Measurements from ENCODE around the gene PKHD1. TPM values are rescaled to one million over a fixed set of nuclear protein-coding genes. Genes with fewer than 3 reads are reported as not detected.

PKHD1 gene
- total RNA-seq, 1 donor from 2014 or later, result not detected

DNA sequence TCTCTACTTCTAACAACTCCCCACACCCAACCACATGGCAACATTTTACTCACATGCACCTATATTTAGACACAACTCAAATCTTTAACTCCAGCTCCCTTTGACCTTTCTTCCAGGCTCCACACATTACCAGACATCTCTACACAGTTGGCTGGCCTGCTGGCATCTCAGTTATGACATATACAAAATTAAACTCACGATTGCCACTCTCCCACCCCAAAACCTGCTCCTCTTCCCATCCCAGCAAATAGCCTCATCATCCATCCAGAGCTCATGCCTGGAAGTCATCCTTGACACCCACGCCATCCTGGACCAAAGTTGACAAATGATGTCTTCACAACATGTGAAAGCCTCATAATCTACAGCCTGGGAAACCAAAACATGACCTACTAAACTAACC, 176.6 kb downstream of the PKHD1 start:
- Mint-ChIP-seq H3K4me3 (ENCODE audit: unreplicated experiment) (no peak overlapping the region), H3K27ac (ENCODE audit: unreplicated experiment) (no peak overlapping the region), H3K27me3 (ENCODE audit: low read depth) (peaks cover 9% of the 10 kb centered on the region), H3K9me3 (ENCODE audit: low read depth) (no peaks in the 10 kb centered on the region), H3K36me3 (ENCODE audit: low read depth) (no peaks in the 10 kb centered on the region), H3K4me1 (ENCODE audit: low read depth) (no peaks in the 10 kb centered on the region)
- TF ChIP-seq, protein P1, sequence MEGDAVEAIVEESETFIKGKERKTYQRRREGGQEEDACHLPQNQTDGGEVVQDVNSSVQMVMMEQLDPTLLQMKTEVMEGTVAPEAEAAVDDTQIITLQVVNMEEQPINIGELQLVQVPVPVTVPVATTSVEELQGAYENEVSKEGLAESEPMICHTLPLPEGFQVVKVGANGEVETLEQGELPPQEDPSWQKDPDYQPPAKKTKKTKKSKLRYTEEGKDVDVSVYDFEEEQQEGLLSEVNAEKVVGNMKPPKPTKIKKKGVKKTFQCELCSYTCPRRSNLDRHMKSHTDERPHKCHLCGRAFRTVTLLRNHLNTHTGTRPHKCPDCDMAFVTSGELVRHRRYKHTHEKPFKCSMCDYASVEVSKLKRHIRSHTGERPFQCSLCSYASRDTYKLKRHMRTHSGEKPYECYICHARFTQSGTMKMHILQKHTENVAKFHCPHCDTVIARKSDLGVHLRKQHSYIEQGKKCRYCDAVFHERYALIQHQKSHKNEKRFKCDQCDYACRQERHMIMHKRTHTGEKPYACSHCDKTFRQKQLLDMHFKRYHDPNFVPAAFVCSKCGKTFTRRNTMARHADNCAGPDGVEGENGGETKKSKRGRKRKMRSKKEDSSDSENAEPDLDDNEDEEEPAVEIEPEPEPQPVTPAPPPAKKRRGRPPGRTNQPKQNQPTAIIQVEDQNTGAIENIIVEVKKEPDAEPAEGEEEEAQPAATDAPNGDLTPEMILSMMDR (IDR thresholded peaks at IDR 0.05), result no peak
- DNase-seq (ENCODE audit: low spot score), result no peak

- H3K9me3 Mint-ChIP-seq (ENCODE audit: low read depth), result no peaks in the 10 kb centered on the region
- H3K4me3 Mint-ChIP-seq (ENCODE audit: unreplicated experiment), result no peak overlapping the region
- peaks cover 5% of the 10 kb centered on the region for H3K27me3 Mint-ChIP-seq (ENCODE audit: low read depth)
- no peak overlapping the region for H3K27ac Mint-ChIP-seq (ENCODE audit: unreplicated experiment)
- DNase-seq (ENCODE audit: low spot score), result no peak
- H3K36me3 Mint-ChIP-seq (ENCODE audit: low read depth), result no peaks in the 10 kb centered on the region
- no peaks in the 10 kb centered on the region for H3K4me1 Mint-ChIP-seq (ENCODE audit: low read depth)
- TF ChIP-seq, protein P1 (IDR thresholded peaks at IDR 0.05), result no peak
These were observed 179.2 kb downstream of the PKHD1 start for GRCh38 chr6:51908243-51908642.

DNA sequence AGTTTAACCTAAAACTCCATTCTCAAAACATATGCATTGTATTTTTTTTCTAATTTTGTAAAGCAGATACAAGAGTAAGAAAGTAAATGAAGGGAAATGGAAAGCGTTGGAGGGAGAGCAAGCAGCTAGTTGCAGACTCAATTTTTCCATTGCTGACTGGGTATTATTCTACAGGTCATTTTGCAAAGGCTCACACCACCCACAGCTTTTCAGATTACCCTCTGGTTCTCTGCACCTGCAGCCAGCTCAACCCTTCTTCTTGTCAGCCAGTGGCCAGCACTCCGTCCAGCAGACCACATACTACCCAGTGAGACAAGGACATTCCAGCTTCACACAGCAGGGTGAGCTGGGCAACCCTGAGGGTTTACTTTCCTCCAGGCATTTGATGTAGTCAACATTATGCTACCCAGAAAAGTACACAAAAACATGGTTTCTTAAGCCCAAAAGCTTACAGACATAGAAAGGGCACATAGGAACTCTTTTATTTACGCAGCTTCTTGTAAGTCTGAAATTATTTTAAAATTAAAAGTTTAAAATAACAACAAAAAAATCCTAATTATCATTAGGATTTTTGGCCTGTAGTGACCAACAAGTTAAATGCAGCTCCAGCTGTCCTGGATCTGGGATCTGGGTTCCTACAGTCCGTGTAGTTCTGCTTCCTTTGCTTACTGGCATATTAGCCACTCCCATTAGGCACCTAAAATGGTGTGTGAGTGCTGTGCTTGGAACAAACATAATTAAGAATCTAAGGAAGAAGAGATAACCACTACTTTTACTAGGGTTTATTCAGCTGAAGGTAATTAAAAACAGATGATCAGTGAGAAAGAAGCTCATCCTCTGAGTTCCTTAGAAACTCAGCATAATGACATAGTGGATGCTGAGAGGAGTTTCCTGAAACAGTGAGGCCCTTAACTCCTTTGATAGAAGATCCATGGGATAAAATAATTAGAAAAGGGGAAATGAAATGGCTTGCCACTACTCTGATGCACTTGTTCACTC, 185.3 kb downstream of the PKHD1 start:
- Mint-ChIP-seq H3K36me3 (ENCODE audit: low read depth) (no peaks in the 10 kb centered on the region), H3K27ac (ENCODE audit: unreplicated experiment) (no peak overlapping the region)
- no peak for DNase-seq (ENCODE audit: low spot score)

GRCh38 chr6:51893366-51893765, 194.0 kb downstream of the PKHD1 start:
- Mint-ChIP-seq H3K27ac (ENCODE audit: unreplicated experiment) (no peak overlapping the region), H3K36me3 (ENCODE audit: low read depth) (no peaks in the 10 kb centered on the region), H3K4me1 (ENCODE audit: low read depth) (no peaks in the 10 kb centered on the region), H3K27me3 (ENCODE audit: low read depth) (no peaks in the 10 kb centered on the region), H3K4me3 (ENCODE audit: unreplicated experiment) (no peak overlapping the region), H3K9me3 (ENCODE audit: low read depth) (no peaks in the 10 kb centered on the region)
- TF ChIP-seq, protein P1 (IDR thresholded peaks at IDR 0.05), result no peak
- DNase-seq (ENCODE audit: low spot score), result no peak

More for the DNA sequence above, 185.3 kb downstream of the PKHD1 start:
- no peaks in the 10 kb centered on the region for H3K27me3 Mint-ChIP-seq (ENCODE audit: low read depth)
- peaks cover 3% of the 10 kb centered on the region for H3K9me3 Mint-ChIP-seq (ENCODE audit: low read depth)
- H3K4me1 Mint-ChIP-seq (ENCODE audit: low read depth), result no peaks in the 10 kb centered on the region
- TF ChIP-seq, protein P1 (IDR thresholded peaks at IDR 0.05), result no peak
- no peak overlapping the region for H3K4me3 Mint-ChIP-seq (ENCODE audit: unreplicated experiment)

DNA sequence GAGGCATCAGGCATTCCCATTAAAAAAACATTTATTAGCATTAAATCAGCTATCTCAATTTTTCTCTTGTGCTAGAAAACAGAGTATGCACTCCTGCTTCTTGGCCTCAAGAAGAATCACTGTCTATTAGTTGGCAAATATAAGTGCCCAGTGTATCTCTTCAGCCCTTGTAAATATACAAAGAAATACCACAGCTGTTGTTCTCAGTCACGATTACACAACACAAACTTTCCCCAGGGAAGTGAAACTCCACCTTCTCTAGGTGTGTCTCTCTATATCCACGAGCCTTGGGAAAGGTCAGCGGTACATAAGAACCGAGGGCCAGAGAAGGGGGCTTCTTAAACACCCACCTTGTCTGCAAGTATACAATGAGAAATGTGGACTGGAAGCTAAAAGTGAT, 194.7 kb downstream of the PKHD1 start:
- no peaks in the 10 kb centered on the region for H3K27me3 Mint-ChIP-seq (ENCODE audit: low read depth)
- no peak overlapping the region for H3K4me3 Mint-ChIP-seq (ENCODE audit: unreplicated experiment)
- no peak for DNase-seq (ENCODE audit: low spot score)
- no peaks in the 10 kb centered on the region for H3K9me3 Mint-ChIP-seq (ENCODE audit: low read depth)
- no peaks in the 10 kb centered on the region for H3K36me3 Mint-ChIP-seq (ENCODE audit: low read depth)
- no peaks in the 10 kb centered on the region for H3K4me1 Mint-ChIP-seq (ENCODE audit: low read depth)
- TF ChIP-seq, protein P1 (IDR thresholded peaks at IDR 0.05), result no peak
- H3K27ac Mint-ChIP-seq (ENCODE audit: unreplicated experiment), result no peak overlapping the region
